GDM1 (cell line): Measurements from ENCODE around the gene FBXO31.
"Not testable (repeated sequence)": the region's sequence is repeated elsewhere in the genome, so short reads cannot be mapped to it uniquely, and the experiment has no call there.

Experiments
- DNase-seq: peaks from one replicate; lab custom pipeline; 2025; lab: John Stamatoyannopoulos, UW

Gene FBXO31

GRCh38 chr16:87411375-87412271 is 28.0 kb upstream of the FBXO31 start:
- no peak for DNase-seq

- DNase-seq, result no peak
Measured at GRCh38 chr16:87410968-87411367, 27.4 kb upstream of the FBXO31 start.

- DNase-seq, result no peak
Measured at GRCh38 chr16:87410530-87410929, 27.0 kb upstream of the FBXO31 start.

GRCh38 chr16:87409781-87410180 is 26.2 kb upstream of the FBXO31 start:
- no peak for DNase-seq

- no peak for DNase-seq
Measured at GRCh38 chr16:87409153-87409552, 25.6 kb upstream of the FBXO31 start.

- DNase-seq, result peak; percentile 81
Measured at GRCh38 chr16:87407511-87408112, 24.0 kb upstream of the FBXO31 start.

DNA sequence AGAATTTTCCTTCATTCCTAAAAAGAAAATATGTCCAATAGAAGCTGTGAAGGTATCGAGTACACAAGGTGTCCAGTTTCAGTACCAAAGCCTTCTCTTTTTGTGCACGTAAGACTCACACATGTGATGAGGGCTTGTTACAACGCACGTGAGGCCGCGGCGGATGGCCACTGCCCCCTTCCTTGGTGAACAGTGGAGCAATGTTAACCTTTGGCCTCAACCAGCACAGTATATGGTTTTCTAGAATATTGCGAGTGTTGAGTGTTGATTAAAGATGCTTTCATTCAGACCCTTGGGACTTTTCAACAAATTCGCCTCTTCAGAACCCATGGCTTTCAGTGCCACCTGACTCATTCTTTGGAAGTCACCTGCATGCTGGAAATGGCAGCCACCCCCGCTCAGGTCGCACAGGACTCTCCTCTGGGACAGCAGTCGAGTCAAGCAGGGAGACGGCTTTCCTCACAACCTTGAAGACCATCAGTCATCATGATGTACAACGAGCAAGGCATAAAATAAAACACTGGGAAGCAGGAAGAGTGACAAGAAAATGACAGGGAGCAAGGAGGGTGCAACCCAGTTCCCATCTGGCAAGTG is 23.0 kb upstream of the FBXO31 start:
- no peak for DNase-seq

- no peak for DNase-seq
Measured at GRCh38 chr16:87404764-87405625, 21.4 kb upstream of the FBXO31 start.

GRCh38 chr16:87395181-87395842 is 11.7 kb upstream of the FBXO31 start:
- no peak for DNase-seq

- DNase-seq, result no peak
Measured at GRCh38 chr16:87393680-87394055, 10.1 kb upstream of the FBXO31 start.

DNA sequence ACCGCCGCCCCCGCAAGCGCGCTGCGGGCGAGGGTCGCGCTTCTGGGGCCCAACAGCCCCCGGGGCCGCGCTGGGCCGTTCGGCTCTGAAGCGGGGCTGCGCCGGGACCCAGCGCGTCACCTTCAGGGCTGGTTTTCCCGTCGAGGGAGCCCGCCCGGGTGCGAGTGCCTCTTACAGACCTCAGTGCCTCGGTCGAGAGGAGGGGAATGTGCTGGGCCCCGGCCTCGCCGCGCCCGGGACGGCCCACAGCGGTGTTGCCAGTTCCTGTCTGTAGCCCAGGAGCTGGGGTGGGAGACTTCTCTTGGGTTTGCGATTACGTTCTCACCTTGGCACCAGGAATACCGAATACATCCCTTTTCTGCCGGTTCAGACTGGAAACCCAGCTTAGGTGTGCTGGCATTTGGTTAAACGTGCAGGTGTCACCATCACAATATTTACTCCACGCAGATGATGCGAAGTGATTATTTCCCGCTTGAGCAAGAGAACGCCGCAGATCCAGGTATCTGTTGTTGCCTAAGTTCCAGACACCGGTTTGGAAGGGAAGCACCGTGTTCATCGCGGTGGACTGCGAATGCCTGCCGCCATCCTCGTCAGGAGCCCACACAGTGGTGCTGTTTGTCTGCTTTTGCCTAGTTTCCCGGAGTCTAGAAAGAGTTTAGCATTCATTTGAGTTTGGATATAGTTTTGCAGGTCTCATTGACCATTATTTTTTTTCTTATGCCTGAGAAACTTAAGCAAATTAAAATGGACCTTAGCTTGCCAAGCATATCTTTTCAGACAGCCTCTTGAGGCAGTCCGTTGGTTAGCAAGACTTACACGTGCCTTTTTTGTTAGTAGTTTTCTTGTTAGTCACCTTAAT is 9.5 kb upstream of the FBXO31 start:
- no peak for DNase-seq

DNA sequence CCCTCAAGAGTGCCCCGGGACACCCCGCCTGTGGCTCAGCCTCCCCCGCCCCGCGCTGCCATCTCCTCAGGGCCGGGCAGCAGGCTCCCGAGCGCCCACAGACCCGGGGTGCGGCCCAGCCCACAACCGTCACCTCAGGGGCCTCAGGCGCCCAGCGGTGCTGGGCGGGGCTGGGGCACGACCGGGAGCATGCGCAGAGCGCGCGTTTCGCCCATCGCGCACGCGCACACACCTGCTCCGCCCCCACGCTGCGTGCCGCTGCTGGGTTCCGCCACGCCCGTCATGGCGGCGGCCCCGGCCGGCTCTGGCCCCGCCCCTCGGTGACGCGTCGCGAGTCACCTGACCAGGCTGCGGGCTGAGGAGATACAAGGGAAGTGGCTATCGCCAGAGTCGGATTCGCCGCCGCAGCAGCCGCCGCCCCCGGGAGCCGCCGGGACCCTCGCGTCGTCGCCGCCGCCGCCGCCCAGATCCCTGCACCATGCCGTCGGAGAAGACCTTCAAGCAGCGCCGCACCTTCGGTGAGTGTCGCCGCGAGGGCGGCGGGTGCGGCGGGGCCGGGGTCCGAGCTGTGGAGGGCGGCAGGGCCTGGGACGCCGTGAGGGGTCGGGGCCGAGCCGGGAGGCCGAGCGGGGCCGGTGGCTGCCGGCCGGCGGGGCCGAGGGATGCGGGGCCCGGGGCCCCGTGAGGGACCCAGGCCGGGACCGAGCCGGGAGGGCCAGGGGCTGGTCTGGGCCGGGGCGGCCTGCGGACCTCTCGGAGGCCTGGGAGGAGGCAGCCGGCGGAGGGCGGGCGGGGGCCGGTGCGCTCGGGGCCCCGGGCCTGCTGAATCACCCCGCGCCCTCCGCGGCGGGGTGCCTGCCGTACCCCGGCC is 8.6 kb upstream of the FBXO31 start, which contains the start of gene MAP1LC3B:
Gene MAP1LC3B (plus strand): TSS at position 387 of the 871 bp plus-strand sequence. CDS start 92 bp downstream, at position 479.
- DNase-seq, result peak; percentile 87

- no peak for DNase-seq
Measured at GRCh38 chr16:87391324-87391949, 7.9 kb upstream of the FBXO31 start.

- no peak for DNase-seq
Measured at GRCh38 chr16:87390641-87391323, 7.2 kb upstream of the FBXO31 start.

DNA sequence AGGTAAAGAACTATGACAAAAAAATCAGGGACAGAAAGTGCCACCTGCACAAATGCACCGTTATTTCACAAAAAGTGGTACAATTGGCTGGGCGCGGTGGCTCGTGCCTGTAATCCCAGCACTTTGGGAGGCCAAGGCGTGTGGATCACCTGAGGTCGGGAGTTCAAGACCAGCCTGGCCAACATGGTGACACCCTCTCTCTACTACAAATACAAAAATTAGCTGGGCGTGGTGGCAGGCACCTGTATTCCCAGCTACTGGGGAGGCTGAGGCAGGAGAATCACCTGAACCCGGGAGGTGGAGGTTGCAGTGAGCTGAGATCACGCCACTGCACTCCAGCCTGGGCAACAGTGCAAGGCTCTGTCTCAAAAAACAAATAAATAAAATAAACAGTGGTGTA is 6.3 kb upstream of the FBXO31 start:
- DNase-seq, result not testable (repeated sequence)

DNA sequence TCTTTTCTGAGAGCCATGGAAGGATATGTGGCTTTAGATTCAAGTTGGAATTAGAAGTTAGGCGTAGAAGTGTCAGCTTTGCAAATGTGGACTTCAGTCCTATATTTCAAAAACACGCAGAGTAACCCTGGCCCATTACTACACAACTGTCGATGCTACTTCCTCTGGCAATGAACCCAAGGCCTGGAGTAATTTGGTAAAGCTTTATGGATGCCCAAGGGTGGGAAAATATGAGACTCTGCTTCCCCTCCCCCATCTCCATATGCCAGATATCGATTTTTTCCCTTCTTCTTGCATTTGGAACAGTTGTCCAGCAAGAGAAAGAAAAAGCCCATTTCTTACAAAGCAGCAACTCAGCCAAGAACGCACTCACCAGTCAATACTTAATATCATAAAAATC is 5.7 kb upstream of the FBXO31 start:
- no peak for DNase-seq

DNA sequence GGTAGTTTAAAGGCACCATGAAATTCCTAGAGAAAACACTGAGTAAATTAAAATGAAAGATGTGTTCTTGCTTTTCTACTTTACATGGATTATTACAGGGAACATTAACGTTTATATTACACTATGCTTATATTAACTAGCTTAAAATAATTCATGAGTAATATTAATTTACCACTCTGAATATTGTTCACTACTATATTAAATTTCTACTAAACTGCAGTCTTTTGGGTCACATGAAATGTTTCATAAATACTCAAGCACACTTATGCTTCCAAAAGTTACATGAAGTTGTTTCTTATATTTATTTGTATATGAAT is 5.2 kb upstream of the FBXO31 start:
- no peak for DNase-seq

GRCh38 chr16:87387942-87388817 is 4.6 kb upstream of the FBXO31 start:
- peak; percentile 68 for DNase-seq
